ENCODE data around the gene NOL11. TPM values are rescaled to one million over a fixed set of nuclear protein-coding genes. Genes with fewer than 3 reads are reported as not detected.

NOL11 gene
- total and polyA plus RNA-seq, 2 donors (not counting 3 experiments of a cell fraction or from before 2014, with no cell fraction given), result 17.7 to 52.6 TPM

- ChIA-PET POLR2A (interaction anchor here (0.7 kb wide), 1 partner anchor 24 kb away, joined by 7 read pairs; no protein-coding TSS in a partner anchor), CTCF (interaction anchor here (1.1 to 1.5 kb wide), 3 partner anchors 16 to 307 kb away, joined by 3 to 5 read pairs (median 3); no protein-coding TSS in a partner anchor)
- no peak overlapping the region for H3K4me3 ChIP-seq (replicated peaks in 1 of 3; ENCODE audit: insufficient read depth in 1 of 3, low read depth in 1 of 3, low read length in 3 of 3)
- BruUV-seq (replicated peaks), result no TSS peak
- H3K9ac ChIP-seq (replicated peaks; ENCODE audit: extremely low read depth, insufficient read depth, low read length), result no peak overlapping the region
- DNase-seq (ENCODE audit: low read depth, low spot score), result no peak
- TF ChIP-seq GATA2 (IDR thresholded peaks at IDR 0.05; ENCODE audit: insufficient read depth, insufficient read length, low read depth, low read length), result no peak
- no peak for TF ChIP-seq MYC (IDR thresholded peaks at IDR 0.05; ENCODE audit: low read depth, low read length)
- no peak for TF ChIP-seq MAX (IDR thresholded peaks at IDR 0.05; ENCODE audit: insufficient read depth, insufficient read length)
- no peak for TF ChIP-seq POLR2AphosphoS5 (IDR thresholded peaks at IDR 0.05; ENCODE audit: insufficient read depth, low read depth, low read length)
- TF ChIP-seq JUN (IDR thresholded peaks at IDR 0.05; ENCODE audit: borderline replicate concordance, insufficient read depth, insufficient read length, low read depth), result no peak
- TF ChIP-seq CTCF (IDR thresholded peaks at IDR 0.05; ENCODE audit: extremely low read depth in 1 of 2, insufficient read depth in 1 of 2, low read depth in 1 of 2, low read length in 2 of 2), result no peak
- no peak for TF ChIP-seq EZH2 (IDR thresholded peaks at IDR 0.05; ENCODE audit: borderline replicate concordance, low read depth, low read length, severe bottlenecking)
- TF ChIP-seq POLR2A (IDR thresholded peaks at IDR 0.05; ENCODE audit: low read depth, low read length), result no peak
- no peak for TF ChIP-seq FOS (IDR thresholded peaks at IDR 0.05; ENCODE audit: borderline replicate concordance, insufficient read depth, low read length)
- no peaks in the 10 kb centered on the region for H3K9me3 ChIP-seq (replicated peaks; ENCODE audit: control insufficient read depth, insufficient read depth, low read length)
- dilution Hi-C loops (cut with MboI; ENCODE audit: extremely low pct_ligation_motif_present, low sequenced_read_pairs), result no loop called here
- no peak overlapping the region for H2AFZ ChIP-seq (ENCODE audit: low read depth, low read length)
- H4K20me1 ChIP-seq (replicated peaks; ENCODE audit: control insufficient read depth, extremely low read depth, insufficient read depth, low read length), result no peaks in the 10 kb centered on the region
- H3K27me3 ChIP-seq (ENCODE audit: control insufficient read depth in 2 of 2, insufficient read depth in 2 of 2, low read length in 2 of 2), result no peaks in the 10 kb centered on the region
- no peaks in the 10 kb centered on the region for H3K36me3 ChIP-seq (ENCODE audit: control insufficient read depth in 2 of 2, extremely low read depth in 1 of 2, insufficient read depth in 2 of 2, low read length in 2 of 2)
- H3K9me1 ChIP-seq (replicated peaks; ENCODE audit: control insufficient read depth, extremely low read depth, insufficient read depth, low read length), result no peaks in the 10 kb centered on the region
- no peak overlapping the region for H3K27ac ChIP-seq (ENCODE audit: insufficient read depth, low read depth, low read length)
- FAIRE-seq, result no peak
- intact Hi-C loops (cut with micrococcal nuclease), result no loop called here
- no peak overlapping the region for H3K4me2 ChIP-seq (ENCODE audit: insufficient read depth, low read length)
- no peaks in the 10 kb centered on the region for H3K4me1 ChIP-seq (ENCODE audit: control insufficient read depth, extremely low read depth, insufficient read depth, low read length)
- no peaks in the 10 kb centered on the region for H3K79me2 ChIP-seq (ENCODE audit: control insufficient read depth, insufficient read depth, low read length)
These were observed 35.5 kb upstream of the NOL11 start for GRCh38 chr17:67682196-67682595.
